Activated naive CD4-positive, alpha-beta T cell treated with Interleukin-2 at 50 U/mL for 16 hours (primary cell): Measurements from ENCODE around the gene USP28.
"Not testable (repeated sequence)": the region's sequence is repeated elsewhere in the genome, so short reads cannot be mapped to it uniquely, and the experiment has no call there.

Experiments used
- DNase-seq: peaks from one replicate; pipeline ENCODE4 v3.0.0-alpha.2; 2020

The USP28 gene

GRCh38 chr11:113763040-113763439 is 112.3 kb downstream of the USP28 start:
- DNase-seq, result not testable (repeated sequence)

- DNase-seq, result no peak
Observed at GRCh38 chr11:113760241-113760640, 115.1 kb downstream of the USP28 start.

GRCh38 chr11:113752932-113753331 is 122.4 kb downstream of the USP28 start:
- no peak for DNase-seq
